Hematopoietic multipotent progenitor cell treated with erythropoietin and hydrocortisone succinate and interleukin-3 and kit ligand, for 17 days (in vitro differentiated cells): ENCODE results near the gene PCBP4.

Experiments used
- DNase-seq: peaks from one replicate; pipeline ENCODE4 v3.0.0-alpha.2; 2015; ENCODE audit warnings: low spot score

The PCBP4 gene

DNA sequence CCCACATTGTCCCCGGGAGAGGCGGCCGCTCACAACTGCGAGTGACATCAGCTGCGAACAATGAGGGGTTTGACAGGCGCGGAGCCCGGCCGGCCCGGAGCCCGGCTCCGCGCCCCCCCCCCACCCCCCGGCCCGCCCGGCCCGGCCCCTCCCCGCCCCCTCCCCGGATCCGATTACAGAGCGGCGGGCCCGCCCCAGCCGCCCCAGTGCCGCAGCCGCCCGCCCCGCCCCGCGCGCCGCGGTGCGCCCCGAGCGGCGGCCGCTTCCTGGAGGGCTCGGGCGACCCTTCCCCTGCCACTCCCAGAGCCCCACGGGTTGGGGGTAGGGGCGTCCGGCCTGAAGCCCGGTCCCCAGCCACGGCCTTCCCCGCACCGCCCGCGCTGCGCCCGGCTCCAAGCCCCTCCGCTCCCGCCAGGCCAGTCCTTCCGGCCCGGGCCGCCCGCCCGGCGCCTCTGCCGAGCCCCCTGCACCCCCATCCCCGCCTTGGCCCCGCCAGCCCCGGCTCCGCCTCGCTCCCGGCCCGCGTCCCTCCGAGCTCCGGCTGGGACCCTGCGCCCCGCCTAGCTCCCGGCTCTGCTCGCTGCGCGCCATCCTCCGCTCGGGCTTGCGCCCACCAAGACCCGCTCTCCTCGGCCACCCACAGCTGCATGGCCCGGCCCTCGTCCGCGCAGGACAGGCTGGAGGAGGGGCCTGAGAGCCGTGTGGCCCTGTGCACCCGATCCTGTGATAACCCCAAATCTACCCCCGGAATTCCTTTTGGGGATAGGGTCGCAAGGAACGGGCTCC lies at the start of gene PCBP4:
TSS of gene PCBP4 (minus strand) at position 71 of the 786 bp plus-strand sequence. CDS start 6,214 bp downstream, outside the sequence.
- no peak for DNase-seq

DNA sequence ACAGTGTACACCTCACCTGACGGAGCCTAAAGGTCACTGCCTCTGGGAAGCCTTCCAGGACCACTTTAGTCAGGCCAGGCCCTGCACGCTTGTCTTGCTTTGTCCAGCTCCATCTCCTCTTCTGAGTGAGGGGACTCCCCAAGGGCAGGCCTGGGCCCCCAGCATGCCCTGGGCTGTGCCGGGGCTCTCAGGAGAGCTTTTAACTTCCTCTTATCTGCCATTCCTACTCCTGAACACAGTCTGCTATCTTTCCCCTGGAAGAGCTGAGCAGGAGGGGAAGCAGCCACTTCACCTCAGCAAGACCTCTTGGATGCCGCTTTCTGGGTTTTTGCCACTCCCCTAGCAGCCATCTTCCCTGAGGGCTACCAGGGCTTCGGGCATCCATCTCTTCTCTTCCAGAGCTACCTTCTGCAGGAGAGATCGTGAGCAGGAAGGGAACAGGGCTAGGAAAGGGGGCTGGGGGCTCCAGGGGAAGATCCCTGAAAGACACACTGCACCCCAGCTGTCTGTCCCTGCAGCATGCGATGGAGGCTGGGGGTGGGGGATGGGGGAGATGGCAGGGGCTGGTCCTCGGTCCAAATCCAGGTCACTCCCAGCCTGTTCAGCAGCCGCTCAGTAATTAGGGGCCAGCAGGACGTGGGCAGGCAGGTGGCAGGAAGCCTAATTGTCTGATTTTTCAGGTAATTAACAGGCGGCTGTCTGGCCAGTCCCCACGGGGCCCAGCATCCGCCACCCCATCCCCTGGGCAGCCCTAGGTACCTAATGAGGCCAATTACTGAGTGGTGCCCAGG lies 48.4 kb upstream of the PCBP4 start:
- no peak for DNase-seq

DNA sequence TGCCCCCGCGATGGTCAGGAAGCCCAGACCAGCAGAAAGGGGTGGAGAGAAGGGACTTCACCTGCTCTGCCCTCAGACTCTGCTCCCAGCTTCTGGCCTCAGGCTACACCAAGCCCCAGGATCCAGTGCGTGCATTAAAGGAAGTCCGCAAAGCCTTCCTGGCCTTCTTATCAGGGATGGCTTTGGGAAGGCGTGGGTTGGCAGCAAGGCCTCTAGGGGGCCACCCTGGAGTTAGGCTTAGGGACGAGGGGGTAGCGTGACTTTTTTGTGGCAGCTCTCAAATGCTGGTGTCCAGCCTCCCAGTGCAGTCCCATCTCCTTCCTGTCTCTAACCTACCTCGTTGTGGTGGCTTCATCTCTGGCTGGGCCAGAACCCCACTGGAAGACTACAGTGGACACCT lies 47.4 kb upstream of the PCBP4 start:
- DNase-seq, result no peak

DNA sequence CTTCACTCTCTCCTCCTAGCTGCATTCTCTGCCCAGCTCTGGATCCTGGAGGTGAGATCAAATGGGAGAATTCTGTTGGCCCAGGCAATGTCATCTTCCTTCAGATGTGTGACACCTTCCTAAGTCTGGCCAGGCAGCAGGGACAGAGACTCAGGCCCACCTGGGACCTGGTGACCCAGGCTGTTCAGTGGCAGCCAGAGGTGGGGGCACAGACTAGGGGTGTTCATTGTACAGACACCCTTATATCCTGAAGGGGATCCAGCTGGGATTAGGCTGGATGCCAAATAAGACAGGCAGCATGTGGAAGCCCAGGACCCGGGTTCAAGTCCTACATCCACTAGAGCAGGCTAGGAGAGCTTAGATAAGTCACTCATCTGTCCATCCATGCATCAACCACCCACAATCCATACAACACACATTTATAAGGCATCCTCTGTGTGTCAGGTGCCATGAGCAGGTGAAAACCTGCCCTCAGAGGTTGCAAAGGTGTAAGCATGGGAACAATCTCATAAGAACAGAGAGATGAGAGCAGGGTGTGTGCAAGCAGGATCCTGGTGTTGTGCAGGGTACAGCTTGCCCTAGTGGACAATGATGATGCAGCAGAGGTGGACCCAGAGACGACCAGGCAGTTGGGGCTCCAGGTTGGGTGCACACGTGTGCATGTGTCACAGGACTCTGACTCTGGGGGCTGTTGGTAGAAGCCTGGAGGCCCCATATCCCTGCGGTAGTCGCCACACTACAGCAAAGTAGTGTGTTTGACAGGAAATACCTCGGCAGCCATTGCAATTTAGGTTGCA lies 46.7 kb upstream of the PCBP4 start:
- no peak for DNase-seq

DNA sequence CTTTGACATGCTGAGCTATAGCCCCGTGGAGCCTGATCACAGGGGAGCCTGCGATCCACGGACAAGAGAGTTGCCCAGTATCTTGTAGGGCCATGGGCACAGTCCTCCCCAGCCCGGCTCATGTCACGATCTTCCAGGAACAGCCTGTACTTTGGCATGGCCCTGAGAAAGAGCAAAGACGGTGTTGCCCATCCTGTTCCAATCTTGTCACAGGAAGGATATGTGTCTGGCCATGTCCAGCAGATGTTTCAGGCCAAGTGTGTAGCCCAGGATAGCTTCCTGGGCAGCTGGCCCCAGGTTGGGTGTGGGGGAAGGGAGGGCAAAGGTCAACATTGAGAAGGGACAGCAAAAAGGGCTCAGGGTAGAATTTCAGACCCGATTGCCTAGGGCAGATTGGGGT lies 45.4 kb upstream of the PCBP4 start:
- DNase-seq, result no peak

DNA sequence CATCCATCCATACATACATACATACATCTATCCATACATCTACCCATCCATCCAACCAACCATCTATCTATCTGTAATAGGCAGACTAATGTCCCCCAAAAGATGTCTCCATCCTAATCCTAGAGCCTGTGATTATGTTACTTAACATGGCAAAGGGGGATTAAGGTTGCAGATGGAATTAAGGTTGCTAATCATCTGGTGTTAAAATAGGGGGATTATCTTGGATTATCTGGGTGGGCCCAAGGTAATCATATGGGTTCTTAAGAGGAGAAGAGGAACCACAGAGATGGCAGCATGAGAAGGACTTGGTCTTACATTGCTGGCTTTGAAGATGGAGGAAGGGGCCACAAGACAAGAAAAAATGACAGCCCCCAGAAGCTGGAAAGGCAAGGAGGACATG lies 43.2 kb upstream of the PCBP4 start:
- DNase-seq, result no peak

DNA sequence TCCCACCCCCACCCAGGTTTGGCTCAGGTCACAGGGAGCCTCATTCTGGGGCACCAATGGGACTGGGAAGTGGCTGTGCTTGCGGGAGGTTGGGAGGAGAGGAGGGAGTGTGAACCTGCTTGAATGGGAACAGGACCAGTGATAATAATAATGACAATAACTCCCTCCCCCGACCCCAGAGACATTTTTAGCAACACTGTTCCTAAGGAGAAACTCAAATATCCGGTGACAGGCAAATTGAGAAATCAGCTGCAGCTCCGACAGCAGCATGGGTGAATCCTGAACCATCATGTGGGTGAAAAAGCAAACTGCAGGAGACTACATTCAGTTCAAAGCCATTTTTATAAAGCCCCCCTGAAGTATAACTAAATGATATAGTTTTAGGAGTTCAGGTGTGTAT lies 40.0 kb upstream of the PCBP4 start:
- DNase-seq, result no peak

DNA sequence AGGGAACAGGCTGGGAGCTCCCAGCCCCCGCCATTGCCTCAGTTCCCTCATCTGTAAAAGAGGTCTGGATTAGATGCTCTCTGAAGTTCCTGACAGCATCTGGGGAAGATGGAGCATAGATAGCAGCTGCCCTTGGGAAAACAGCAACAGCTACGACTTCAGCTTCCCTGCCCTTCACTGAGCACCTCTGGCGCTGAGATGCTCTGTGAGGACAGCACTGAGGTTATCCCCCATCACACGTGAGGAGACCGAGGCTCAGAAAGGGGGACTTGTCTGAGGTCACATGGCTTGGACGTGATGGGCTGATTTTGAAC lies 39.5 kb upstream of the PCBP4 start:
- no peak for DNase-seq

DNA sequence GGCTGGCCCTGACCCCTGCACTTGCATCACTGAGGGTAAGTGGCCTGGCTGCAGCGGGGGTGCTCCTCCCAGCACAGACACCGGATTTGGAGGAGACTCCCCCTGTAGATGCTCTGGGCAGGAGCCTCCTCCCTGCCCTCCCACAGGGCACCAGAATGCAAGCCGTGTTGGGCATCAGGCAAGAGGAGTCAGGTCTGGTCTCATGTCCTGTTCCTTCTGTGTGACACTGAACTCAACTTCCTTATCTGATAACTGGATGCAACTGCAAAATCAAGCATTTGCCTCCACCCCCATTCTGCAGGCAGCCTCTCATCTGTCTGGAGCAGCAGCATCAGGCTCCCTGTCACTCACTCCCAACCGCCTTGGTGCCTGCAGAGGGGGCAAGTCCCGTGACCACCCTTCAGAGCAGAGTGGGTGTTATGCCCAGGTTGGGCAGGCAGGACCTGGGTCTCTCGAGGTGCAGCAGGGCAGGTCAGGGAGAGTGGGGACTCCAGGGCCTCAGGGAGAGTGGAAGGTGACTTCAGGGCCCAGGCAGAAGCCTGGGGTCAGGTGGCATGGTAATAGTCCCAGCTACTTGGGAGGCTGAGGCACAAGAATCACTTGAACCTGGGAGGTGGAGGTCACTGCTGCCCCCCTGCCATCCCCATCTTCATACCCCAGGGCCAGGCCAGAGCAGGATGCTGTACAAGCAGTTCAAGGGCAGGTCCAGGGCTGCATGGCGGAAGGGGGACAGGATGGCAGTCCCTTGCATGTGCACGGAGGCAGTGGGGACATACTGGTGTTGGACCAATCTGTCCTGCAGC lies 39.0 kb upstream of the PCBP4 start:
- DNase-seq, result no peak

DNA sequence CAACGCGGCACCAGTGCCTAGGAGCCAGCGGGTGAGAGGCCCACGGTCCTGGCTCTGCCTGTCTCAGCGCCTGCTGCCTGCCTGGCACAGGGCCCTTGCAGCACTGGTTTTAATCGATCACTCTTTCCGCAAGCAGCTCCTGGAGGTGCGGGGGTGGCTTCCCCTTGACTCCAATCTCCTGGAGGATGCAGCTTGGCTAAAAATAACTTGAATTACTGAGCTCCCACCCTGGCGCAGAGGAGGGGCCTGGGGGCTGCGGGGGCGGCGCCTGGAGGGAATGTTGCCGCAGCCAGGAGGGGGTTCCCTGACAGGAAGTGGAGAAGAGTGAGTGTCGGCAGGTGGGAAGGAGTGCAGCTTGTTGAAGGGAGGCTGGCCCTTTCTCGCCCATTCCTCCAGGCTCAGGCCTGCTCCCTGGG lies 38.3 kb upstream of the PCBP4 start:
- DNase-seq, result no peak

DNA sequence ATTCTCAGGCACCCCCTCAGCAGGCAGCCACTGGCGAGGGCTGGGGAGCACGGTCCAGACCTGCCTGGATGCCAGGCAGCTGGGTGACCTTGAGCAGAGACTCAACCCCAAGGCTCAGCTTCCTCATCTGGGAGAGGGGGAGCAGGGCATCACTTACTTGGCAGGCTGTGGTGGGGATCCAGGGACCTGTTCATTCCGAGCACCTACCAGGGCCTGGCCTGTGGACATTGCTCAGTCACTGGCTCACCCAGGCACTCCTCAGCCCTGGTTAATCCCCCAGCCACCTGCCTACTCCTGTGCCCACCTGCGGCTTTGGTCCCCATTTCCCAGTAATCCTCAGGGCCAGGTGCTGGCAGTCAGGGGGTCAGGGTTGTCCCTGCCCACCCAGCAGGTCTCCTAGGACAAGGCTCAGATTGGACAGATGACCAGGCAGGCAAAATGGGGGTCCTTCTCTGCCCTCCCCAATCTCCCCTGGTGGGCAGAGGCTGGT lies 37.7 kb upstream of the PCBP4 start:
- DNase-seq, result no peak

DNA sequence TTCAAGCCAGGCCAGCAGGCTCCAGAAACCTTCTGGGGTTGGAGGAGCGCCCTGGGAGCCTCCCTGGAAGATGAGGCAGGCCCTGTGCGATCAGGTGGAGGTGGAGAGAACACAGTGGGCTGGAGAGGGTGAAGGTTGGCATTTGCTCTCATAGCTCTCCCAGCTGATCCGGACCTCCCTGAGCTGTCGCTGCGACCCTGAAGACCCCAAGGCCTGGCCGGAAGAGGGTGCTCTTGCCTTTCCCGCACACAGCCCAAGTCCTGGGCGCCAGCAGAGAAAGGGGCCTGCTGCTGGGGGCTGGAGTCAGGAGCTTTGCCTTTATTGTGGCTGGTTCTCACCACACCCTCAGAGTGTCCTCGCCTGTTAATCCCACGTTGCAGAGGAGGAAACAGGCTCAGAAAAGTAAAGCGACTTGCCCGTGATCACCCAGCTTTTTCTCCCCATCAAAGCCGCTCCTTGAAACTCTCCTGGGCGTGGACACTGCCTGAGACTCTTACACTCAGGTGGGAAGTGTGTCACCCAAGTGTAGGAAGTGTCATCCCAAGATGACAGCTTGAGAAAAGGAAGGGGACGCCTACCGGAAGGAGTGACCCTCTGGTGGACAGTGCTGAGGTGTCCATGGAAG lies 37.0 kb upstream of the PCBP4 start:
- no peak for DNase-seq

DNA sequence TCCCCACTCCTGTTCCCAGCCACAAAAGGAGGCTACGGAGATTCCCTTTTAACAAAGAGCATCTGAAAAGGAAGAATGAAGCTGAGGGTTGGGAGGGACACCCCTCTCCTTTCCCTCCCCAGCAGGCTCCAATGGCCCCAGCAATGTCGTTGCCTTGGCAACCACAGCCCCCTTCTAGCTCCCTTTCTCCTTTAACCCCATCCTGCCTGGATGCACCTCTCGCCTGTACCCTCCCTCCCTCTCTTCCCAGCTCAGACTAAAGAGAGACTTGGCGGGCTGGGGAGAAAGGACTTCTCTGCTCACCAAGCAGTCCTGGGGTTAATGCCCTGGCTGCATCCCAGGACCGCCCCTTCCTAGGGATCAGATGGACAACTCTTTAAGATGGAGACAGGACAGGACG lies 35.5 kb upstream of the PCBP4 start:
- DNase-seq, result no peak

DNA sequence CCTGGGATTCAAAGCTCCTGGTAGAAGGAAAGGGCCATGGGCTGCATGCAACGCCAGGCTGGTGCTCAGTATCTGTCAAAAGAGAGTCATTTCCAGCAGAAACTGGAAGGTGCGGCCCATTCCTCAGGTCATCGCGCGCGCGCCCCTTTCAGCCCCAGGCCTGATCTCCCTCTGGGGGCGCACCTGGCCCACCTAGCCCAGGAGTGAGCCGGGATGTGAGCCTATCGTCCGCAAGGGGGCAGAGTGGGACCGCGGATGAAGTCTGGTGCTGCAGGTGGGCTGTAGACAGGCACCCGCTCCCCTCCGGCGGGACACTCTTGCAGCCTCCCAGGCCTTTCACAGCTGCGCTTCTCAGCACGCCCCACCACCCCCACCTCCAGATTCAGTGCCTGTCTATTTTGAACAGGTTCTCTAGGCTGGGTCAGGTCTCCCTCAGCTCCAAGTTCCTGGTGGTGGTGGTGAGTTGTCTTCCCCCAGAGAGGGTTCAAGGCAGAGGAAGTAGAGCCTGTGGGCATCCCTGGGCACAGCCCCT lies 34.3 kb upstream of the PCBP4 start:
- DNase-seq, result peak; percentile 81

DNA sequence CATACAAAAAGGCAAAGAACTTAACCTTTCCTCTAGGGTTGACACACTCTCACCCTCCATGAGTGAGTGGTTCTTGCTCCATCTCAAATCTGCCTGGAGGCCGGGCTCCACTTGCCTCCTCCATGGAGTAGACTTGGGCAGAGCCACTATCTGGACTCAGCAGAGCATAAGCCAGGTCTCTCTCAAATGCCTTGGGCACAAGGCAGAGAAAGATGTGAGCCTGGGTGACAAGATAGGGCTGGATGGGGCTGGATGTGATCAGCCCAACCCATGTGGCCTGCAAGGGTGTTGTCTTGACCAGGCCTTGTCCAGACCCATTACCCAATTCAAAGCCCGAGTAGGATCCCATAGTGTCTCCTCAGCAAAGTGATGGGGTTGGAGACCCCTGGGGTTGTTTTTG lies 32.6 kb upstream of the PCBP4 start:
- peak; percentile 70 for DNase-seq

DNA sequence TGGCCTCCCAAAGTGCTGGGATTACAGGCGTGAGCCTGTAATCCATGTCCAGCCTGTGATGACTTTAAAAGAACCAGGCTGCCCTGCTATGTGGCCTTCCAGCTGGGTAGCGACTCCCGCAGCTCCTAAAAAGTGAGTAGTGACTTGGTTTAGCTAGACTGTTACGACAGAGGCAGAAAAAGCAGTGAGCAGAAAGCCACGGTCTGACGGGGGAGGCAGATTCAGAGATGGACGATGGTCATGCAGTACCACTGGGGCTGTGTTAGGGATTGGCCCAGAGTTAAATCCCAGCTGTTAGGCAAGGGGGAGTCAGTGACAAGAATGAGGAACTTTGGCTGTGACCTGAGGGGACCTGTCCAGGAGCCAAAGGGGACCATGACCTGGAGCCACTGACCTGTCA lies 31.5 kb upstream of the PCBP4 start:
- no peak for DNase-seq

DNA sequence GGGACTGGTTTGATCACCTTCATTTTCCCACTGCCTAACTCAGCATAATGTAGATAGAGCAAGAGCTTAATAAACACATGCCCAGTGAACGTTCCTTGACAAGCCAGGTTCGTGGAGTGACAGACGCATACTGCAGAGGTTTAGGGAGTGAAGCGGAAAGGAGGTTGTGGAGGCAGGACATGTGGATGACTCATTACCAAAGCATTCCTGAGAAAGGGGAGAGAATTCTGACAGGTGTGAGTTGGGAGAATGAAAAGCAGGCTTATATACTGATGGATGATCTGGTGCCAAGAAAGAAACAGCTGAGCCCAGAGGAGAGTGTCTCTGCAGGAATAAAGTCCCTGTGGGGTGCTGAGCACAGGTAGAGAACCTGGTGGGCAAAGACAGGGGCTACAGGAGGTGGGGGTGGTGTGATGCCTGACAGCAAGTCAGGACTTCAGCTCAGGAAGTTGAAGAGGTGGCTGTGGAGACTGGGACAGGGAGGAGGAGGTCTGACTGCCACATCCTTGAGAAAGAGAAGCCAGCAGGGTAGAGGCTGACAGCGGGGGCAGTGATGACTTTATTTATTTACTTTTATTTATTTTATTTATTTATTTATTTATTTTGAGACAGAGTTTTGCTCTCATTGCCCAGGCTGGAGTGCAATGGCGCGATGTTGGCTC lies 30.8 kb upstream of the PCBP4 start:
- no peak for DNase-seq

DNA sequence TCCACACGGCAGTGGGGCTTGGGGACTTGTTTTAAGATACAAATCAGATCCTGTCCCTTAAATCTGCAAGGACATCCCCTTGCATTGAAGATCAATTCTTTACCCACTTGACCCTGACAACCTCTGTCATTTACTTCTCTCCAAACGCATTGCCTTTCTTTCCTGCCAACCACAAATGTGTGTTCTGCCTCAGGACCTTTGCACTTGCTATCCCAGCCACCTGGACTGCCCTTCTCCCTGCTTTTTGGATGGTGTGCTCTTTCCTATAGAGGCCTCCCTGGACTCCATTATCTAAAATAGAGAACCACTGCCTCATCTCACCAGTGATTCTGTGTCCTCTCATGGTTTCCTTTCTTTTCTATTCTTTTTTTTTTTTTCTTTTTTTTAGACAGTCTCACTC lies 29.9 kb upstream of the PCBP4 start:
- DNase-seq, result no peak

DNA sequence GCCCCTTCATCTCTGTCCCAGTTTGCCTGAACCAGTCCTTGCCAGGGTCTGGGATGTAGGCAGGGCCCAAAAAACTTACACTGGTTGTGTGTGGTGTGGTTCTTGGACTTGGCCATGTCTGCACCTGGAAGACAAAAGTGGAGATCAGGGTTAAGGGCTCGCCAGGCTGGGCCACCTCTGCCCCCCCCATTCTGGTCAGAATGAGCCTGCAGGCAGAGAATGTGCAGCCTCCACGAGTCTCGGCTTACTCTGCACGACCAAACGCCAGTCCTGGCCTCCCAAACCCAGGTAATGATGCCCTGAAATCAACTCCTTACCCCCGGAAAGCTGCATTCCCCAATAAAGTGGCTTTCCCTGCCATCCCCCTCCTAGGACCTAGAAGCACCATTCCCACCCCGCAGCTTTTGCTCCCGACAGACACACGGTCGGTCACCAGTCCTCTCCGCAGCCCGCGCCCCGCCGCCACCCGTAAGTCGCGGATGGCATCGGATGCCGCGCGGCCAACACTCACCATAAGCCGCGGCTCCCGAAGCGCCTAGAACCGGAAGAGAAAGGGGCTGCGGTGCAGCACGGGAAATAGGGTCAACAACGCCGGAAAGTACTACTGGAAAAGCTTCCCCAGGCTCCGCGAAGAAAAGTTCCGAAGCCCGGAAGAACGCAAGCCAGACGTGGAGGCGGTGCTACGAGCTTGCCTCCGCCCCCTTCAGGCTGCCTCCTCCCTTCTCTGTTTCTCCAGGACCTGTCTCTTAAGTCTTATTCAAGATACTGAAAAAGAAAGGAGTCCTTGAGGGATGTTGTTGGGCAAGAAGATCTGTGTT lies 28.3 kb upstream of the PCBP4 start, which contains the start of gene RPL29:
TSS of gene RPL29 (minus strand) at position 550 of the 818 bp plus-strand sequence. CDS start at position 116, 434 bp downstream.
- peak; percentile 90 for DNase-seq

DNA sequence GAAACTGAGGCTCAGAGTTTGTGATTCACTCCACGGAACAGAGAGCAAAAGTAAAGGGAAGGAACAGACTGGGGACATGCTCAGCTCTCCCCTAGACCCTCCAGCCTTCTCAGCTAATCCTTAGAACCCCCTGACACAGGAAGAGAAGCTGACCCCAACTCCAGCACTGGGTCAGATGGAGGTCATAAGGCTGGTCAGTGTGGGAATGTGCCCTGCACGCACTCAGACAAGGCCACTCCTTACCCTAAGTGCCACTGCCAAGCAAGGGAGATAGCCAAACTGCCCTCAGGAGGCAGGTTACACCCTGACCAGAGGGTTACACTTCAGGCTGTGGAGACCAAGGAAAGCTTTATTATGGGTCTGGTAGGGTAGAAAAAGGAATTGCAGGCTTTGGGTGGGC lies 27.3 kb upstream of the PCBP4 start:
- no peak for DNase-seq
